ACC112 (cell line): Measurements from ENCODE around the gene UBE2G1.

Experiments
- H2AFZ ChIP-seq: fragments of 200-600 bp; sonication (generic); one replicate; pipeline ENCODE4 v1.6.0; 2017; ENCODE audit warnings: antibody characterized with exemption, low read length; ENCODE audit not compliant: unreplicated experiment
- H3K27ac ChIP-seq: fragments of 200-600 bp; sonication (generic); 2 replicates; pipeline ENCODE4 v1.5.1; 2014; ENCODE audit warnings: low read depth, mild to moderate bottlenecking, antibody characterized with exemption, low read length, moderate library complexity
- H3K27me3 ChIP-seq: fragments of 200-600 bp; sonication (generic); 2 replicates; pipeline ENCODE4 v1.6.1; 2014; ENCODE audit warnings: mild to moderate bottlenecking, antibody characterized with exemption, low read length, moderate library complexity, mixed read lengths; ENCODE audit not compliant: insufficient read depth
- H3K36me3 ChIP-seq: fragments of 200-600 bp; sonication (generic); 2 replicates; pipeline ENCODE4 v1.6.1; 2016; ENCODE audit warnings: mild to moderate bottlenecking, antibody characterized with exemption, low read length, moderate library complexity, mixed read lengths; ENCODE audit not compliant: insufficient read depth
- H3K4me1 ChIP-seq: fragments of 200-600 bp; sonication (generic); one replicate; pipeline ENCODE4 v1.6.1; 2016; ENCODE audit warnings: low read length, mixed read lengths; ENCODE audit not compliant: insufficient read depth, unreplicated experiment, control insufficient read depth
- H3K4me3 ChIP-seq: fragments of 200-600 bp; sonication (generic); 2 replicates; pipeline ENCODE4 v1.5.1; 2014; ENCODE audit warnings: mild to moderate bottlenecking, low read depth, low read length
- H3K79me2 ChIP-seq: fragments of 200-600 bp; sonication (generic); one replicate; pipeline ENCODE4 v1.6.0; 2016; ENCODE audit warnings: low read length; ENCODE audit not compliant: control insufficient read depth, unreplicated experiment, insufficient read depth

The UBE2G1 gene

GRCh38 chr17:4248504-4249277 is 117.8 kb downstream of the UBE2G1 start:
- Histone ChIP-seq H3K4me1 (peaks cover 17% of the 10 kb centered on the region), H3K36me3 (no peaks in the 10 kb centered on the region), H3K4me3 (no peak overlapping the region), H3K27me3 (no peaks in the 10 kb centered on the region), H3K27ac (no peak overlapping the region), H2AFZ (no peak overlapping the region), H3K79me2 (peaks cover 88% of the 10 kb centered on the region)

GRCh38 chr17:4247971-4248388 is 118.5 kb downstream of the UBE2G1 start:
- Histone ChIP-seq H2AFZ (no peak overlapping the region), H3K36me3 (no peaks in the 10 kb centered on the region)

GRCh38 chr17:4247361-4247970 is 119.0 kb downstream of the UBE2G1 start:
- H3K79me2 ChIP-seq = peaks cover 82% of the 10 kb centered on the region
- no peaks in the 10 kb centered on the region for H3K36me3 ChIP-seq
- peaks cover 17% of the 10 kb centered on the region for H3K4me1 ChIP-seq
- H3K4me3 ChIP-seq = no peak overlapping the region
- no peak overlapping the region for H2AFZ ChIP-seq
- no peak overlapping the region for H3K27ac ChIP-seq
- no peaks in the 10 kb centered on the region for H3K27me3 ChIP-seq

More at GRCh38 chr17:4247971-4248388, 118.5 kb downstream of the UBE2G1 start:
- Histone ChIP-seq H3K4me3 (no peak overlapping the region), H3K79me2 (peaks cover 88% of the 10 kb centered on the region), H3K27me3 (no peaks in the 10 kb centered on the region), H3K4me1 (peaks cover 17% of the 10 kb centered on the region), H3K27ac (no peak overlapping the region)

GRCh38 chr17:4246674-4247073 is 119.8 kb downstream of the UBE2G1 start:
- H3K4me3 ChIP-seq = no peak overlapping the region
- H3K79me2 ChIP-seq = peaks cover 81% of the 10 kb centered on the region
- H2AFZ ChIP-seq = no peak overlapping the region
- no peaks in the 10 kb centered on the region for H3K27me3 ChIP-seq
- no peaks in the 10 kb centered on the region for H3K36me3 ChIP-seq
- no peak overlapping the region for H3K27ac ChIP-seq
- H3K4me1 ChIP-seq = peaks cover 17% of the 10 kb centered on the region

- Histone ChIP-seq H3K4me1 (peaks cover 3% of the 10 kb centered on the region), H2AFZ (no peak overlapping the region), H3K79me2 (peaks cover 53% of the 10 kb centered on the region), H3K27me3 (no peaks in the 10 kb centered on the region), H3K36me3 (peaks cover 6% of the 10 kb centered on the region; the same call in 1 of the 2 replicates), H3K4me3 (no peak overlapping the region), H3K27ac (no peak overlapping the region)
Measured at GRCh38 chr17:4241535-4241934, 124.9 kb downstream of the UBE2G1 start.

- H2AFZ ChIP-seq = no peak overlapping the region
- H3K27me3 ChIP-seq = no peaks in the 10 kb centered on the region
- H3K36me3 ChIP-seq = peaks cover 20% of the 10 kb centered on the region
- H3K79me2 ChIP-seq = peaks cover 31% of the 10 kb centered on the region
- peak overlapping the region; percentile 61 for H3K27ac ChIP-seq
- H3K4me3 ChIP-seq = no peak overlapping the region
- H3K4me1 ChIP-seq = peaks cover 37% of the 10 kb centered on the region
Measured at GRCh38 chr17:4236456-4236855, 130.0 kb downstream of the UBE2G1 start.

- H3K4me1 ChIP-seq = peaks cover 45% of the 10 kb centered on the region
- H2AFZ ChIP-seq = no peak overlapping the region
- no peak overlapping the region for H3K4me3 ChIP-seq
- no peaks in the 10 kb centered on the region for H3K27me3 ChIP-seq
- H3K27ac ChIP-seq = peak overlapping the region; percentile 61
- peaks cover 19% of the 10 kb centered on the region; the same call in 1 of the 2 replicates for H3K36me3 ChIP-seq
- peaks cover 29% of the 10 kb centered on the region for H3K79me2 ChIP-seq
Measured at GRCh38 chr17:4235372-4236279, 130.8 kb downstream of the UBE2G1 start.

- Histone ChIP-seq H3K36me3 (peaks cover 17% of the 10 kb centered on the region; the same call in 1 of the 2 replicates), H3K4me1 (peaks cover 53% of the 10 kb centered on the region), H3K27me3 (no peaks in the 10 kb centered on the region), H3K79me2 (peaks cover 29% of the 10 kb centered on the region), H2AFZ (no peak overlapping the region), H3K4me3 (no peak overlapping the region), H3K27ac (no peak overlapping the region)
Measured at GRCh38 chr17:4234401-4234800, 132.1 kb downstream of the UBE2G1 start.

- H3K4me3 ChIP-seq = no peak overlapping the region
- H3K27me3 ChIP-seq = no peaks in the 10 kb centered on the region
- peaks cover 19% of the 10 kb centered on the region for H3K36me3 ChIP-seq
- H3K27ac ChIP-seq = peak overlapping the region; percentile 60
- H2AFZ ChIP-seq = no peak overlapping the region
- H3K79me2 ChIP-seq = peaks cover 27% of the 10 kb centered on the region
- H3K4me1 ChIP-seq = peaks cover 58% of the 10 kb centered on the region
Measured at GRCh38 chr17:4233668-4234258, 132.7 kb downstream of the UBE2G1 start.

GRCh38 chr17:4232168-4232813 is 134.2 kb downstream of the UBE2G1 start:
- Histone ChIP-seq H3K79me2 (peaks cover 28% of the 10 kb centered on the region), H3K4me3 (no peak overlapping the region), H2AFZ (no peak overlapping the region), H3K36me3 (peaks cover 30% of the 10 kb centered on the region), H3K27me3 (no peaks in the 10 kb centered on the region), H3K4me1 (peaks cover 61% of the 10 kb centered on the region), H3K27ac (peak overlapping the region; percentile 60)
